HG02610 (cell line): ENCODE measurements around the gene CSNK1D.

Source experiments
- ATAC-seq: cut with Tn5 transposase; IDR thresholded peaks from one replicate; pipeline ENCODE4 v1.9.1; 2021; ENCODE audit warnings: mild to moderate bottlenecking, moderate library complexity; ENCODE audit not compliant: unreplicated experiment

Gene CSNK1D

GRCh38 chr17:82241183-82241925 lies 32.1 kb downstream of the CSNK1D start:
- ATAC-seq = no peak

- no peak for ATAC-seq
Observed at GRCh38 chr17:82240506-82241182, 32.9 kb downstream of the CSNK1D start.

- no peak for ATAC-seq
Observed at GRCh38 chr17:82239926-82240505, 33.5 kb downstream of the CSNK1D start.

- no peak for ATAC-seq
Observed at GRCh38 chr17:82239401-82239925, 34.0 kb downstream of the CSNK1D start.

- ATAC-seq = no peak
Observed at GRCh38 chr17:82238472-82239201, 34.9 kb downstream of the CSNK1D start.

- ATAC-seq = no peak
Observed at GRCh38 chr17:82237746-82238471, 35.6 kb downstream of the CSNK1D start.

GRCh38 chr17:82237083-82237745 lies 36.3 kb downstream of the CSNK1D start:
- no peak for ATAC-seq

- ATAC-seq = no peak
Observed at GRCh38 chr17:82236142-82236971, 37.1 kb downstream of the CSNK1D start.

GRCh38 chr17:82235775-82236141 lies 37.7 kb downstream of the CSNK1D start:
- no peak for ATAC-seq

- ATAC-seq = no peak
Observed at GRCh38 chr17:82235056-82235774, 38.3 kb downstream of the CSNK1D start.

GRCh38 chr17:82234211-82235055 lies 39.1 kb downstream of the CSNK1D start:
- ATAC-seq = no peak

- ATAC-seq = no peak
Observed at GRCh38 chr17:82232876-82233785, 40.4 kb downstream of the CSNK1D start.

- no peak for ATAC-seq
Observed at GRCh38 chr17:82232322-82232820, 41.1 kb downstream of the CSNK1D start.

- ATAC-seq = peak; percentile 2
Observed at GRCh38 chr17:82231562-82232321, 41.8 kb downstream of the CSNK1D start.

- no peak for ATAC-seq
Observed at GRCh38 chr17:82231312-82231561, 42.3 kb downstream of the CSNK1D start.
